Duodenal mucosa (tissue), 2 donors: ENCODE measurements around the gene CCDC85C.

ENCODE experiments used
- H3K27ac ChIP-seq: one replicate; pipeline ENCODE4 v1.7.0; 2013; ENCODE audit warnings: low read depth, low read length
- H3K27me3 ChIP-seq, 2 donors: one replicate each; pipeline ENCODE4 v1.7.0; 2013; ENCODE audit warnings: low read length in 2 of 2, control low read depth in 1 of 2; ENCODE audit not compliant: insufficient read depth in 2 of 2, control insufficient read depth in 1 of 2
- H3K36me3 ChIP-seq, 2 donors: one replicate each; pipeline ENCODE4 v1.7.0; 2013; ENCODE audit warnings: low read length in 2 of 2, control low read depth in 1 of 2; ENCODE audit not compliant: insufficient read depth in 2 of 2, control insufficient read depth in 1 of 2
- H3K4me1 ChIP-seq, 2 donors: one replicate each; pipeline ENCODE4 v1.7.0; 2013; ENCODE audit warnings: low read length in 2 of 2, control low read depth in 1 of 2; ENCODE audit not compliant: insufficient read depth in 2 of 2, control insufficient read depth in 1 of 2
- H3K4me3 ChIP-seq, 2 donors: one replicate each; pipeline ENCODE4 v1.7.0; 2013; ENCODE audit warnings: low read length in 2 of 2, low read depth in 1 of 2
- H3K9ac ChIP-seq, 2 donors: one replicate each; pipeline ENCODE4 v1.7.0; 2013; ENCODE audit warnings: low read length in 2 of 2, low read depth in 1 of 2
- H3K9me3 ChIP-seq, 2 donors: one replicate each; pipeline ENCODE4 v1.7.0; 2013; ENCODE audit warnings: low read length in 2 of 2, control low read depth in 1 of 2; ENCODE audit not compliant: control insufficient read depth in 1 of 2

The CCDC85C gene

DNA sequence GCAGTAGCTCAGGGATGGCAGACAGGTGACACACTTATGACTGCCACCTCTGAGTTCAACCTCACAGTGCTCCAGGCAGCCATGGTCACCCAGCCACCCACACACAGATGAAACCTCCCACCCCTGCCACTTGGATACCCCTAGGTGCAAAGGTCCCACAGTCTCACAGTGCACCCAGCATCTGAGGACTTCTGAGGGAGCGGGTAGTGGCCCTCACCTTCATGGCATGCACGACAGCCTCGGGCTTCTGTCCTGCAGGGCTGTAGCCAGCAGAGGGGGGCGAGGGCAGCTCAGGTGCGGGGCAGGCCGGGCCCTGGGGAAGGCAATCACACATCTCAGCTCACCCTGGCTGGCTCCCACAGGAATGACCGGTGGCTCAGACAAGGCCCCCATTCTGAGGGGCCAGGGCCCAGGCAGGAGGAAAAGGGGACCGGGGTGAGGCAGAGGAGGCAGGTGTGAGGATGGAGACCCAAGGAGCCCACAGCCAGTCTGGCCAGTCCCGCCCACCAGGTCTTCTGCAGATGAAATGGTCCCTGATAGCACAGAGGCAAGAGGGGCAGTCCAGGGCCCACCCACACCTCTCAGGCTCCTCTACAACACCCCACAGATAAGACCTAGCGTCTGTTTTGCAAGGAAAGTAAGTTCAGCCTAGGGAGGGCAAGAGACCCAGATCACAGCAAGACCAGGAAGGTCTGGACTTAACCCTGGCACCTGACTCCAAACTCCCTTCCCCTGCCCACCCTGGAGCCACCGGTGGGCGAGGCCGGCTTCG, 87.0 kb downstream of the CCDC85C start:
- H3K4me1 ChIP-seq = no peaks in the 10 kb centered on the region
- H3K4me3 ChIP-seq = no peak overlapping the region
- H3K27me3 ChIP-seq = no peaks in the 10 kb centered on the region
- H3K9ac ChIP-seq = no peak overlapping the region
- no peak overlapping the region for H3K27ac ChIP-seq
- peaks cover 16 to 31% of the 10 kb centered on the region in 2 donors for H3K36me3 ChIP-seq
- no peaks in the 10 kb centered on the region for H3K9me3 ChIP-seq

DNA sequence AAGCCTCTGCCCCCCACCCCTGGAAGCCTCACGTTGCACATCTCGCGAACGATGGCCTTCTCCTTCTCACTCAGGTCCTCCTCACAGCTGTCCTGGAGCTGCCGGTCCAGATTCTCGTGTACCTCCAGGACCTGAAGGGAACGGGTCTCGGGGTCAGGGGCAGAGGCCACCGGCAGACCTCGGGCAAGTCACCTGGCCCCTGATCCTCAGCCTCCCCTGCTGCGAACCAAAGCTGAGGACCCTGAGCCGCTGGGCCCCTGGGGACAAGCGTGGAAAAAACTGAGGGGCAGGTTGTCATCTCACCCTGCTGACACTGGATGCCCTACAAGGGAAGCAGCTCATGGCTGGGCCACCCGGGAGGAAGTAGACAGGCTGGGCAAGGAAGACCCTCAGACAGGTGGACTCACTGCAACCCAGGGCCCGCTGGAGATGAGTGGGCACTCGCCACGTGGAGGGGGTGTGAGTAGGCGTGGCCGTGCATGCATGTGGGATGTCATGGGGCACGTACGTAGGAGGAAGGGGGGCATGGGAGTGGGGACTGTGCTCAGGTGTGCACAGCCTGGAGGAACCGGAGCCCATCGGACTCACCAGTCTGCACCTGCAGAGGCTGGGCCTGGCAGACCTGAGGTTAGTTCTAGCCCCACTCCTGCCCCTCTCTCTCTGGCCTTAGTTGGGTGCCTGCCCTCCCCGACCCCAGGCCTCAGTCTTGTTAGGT, 87.7 kb downstream of the CCDC85C start:
- H3K27me3 ChIP-seq = no peaks in the 10 kb centered on the region
- H3K9me3 ChIP-seq = no peaks in the 10 kb centered on the region
- no peak overlapping the region for H3K4me3 ChIP-seq
- no peak overlapping the region for H3K27ac ChIP-seq
- H3K4me1 ChIP-seq = no peaks in the 10 kb centered on the region
- peaks cover 19 to 37% of the 10 kb centered on the region in 2 donors for H3K36me3 ChIP-seq
- no peak overlapping the region for H3K9ac ChIP-seq

DNA sequence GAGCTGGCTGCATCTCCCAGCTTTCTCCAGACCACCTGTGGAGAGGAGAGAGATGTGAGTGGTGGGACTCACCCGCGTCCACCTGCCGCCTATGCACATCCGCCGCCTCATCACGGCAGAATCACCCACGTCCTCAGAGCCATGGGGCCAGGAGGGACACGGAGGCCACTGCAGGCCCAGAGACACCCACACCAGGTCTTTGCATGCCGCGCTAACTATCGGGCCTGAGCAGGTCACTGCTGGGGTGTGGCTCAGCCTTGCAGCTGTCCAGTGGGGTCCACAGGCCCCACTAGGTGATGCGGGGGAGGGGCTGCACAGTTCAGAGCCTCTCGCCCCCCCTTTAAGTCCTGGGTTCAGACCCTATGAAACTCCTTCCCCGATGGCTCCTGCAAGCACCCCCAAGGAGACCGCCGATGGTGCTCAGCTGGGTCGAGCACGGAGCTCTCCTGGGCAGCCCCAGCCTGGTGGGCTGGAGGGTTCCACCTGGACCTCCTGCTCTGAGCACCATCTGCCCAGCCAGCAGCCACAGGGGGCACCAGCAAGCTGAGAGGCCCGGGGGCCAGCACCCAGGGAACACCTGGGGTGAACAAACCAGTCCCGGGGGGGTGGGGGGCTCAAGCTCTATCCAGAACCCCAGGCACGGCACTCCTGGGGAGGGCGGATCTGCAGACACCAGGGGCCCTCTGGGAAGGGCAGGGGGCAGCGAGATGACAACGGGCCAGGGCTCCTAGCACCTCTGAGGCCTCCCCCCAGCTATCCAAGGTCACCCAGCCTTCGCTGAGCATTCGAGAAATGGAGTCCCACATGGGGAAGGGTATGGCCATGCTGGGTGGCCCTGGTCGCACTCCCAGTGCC, 88.5 kb downstream of the CCDC85C start:
- Histone ChIP-seq H3K9me3 (no peaks in the 10 kb centered on the region), H3K27ac (no peak overlapping the region), H3K36me3 (peaks cover 20 to 44% of the 10 kb centered on the region in 2 donors)

DNA sequence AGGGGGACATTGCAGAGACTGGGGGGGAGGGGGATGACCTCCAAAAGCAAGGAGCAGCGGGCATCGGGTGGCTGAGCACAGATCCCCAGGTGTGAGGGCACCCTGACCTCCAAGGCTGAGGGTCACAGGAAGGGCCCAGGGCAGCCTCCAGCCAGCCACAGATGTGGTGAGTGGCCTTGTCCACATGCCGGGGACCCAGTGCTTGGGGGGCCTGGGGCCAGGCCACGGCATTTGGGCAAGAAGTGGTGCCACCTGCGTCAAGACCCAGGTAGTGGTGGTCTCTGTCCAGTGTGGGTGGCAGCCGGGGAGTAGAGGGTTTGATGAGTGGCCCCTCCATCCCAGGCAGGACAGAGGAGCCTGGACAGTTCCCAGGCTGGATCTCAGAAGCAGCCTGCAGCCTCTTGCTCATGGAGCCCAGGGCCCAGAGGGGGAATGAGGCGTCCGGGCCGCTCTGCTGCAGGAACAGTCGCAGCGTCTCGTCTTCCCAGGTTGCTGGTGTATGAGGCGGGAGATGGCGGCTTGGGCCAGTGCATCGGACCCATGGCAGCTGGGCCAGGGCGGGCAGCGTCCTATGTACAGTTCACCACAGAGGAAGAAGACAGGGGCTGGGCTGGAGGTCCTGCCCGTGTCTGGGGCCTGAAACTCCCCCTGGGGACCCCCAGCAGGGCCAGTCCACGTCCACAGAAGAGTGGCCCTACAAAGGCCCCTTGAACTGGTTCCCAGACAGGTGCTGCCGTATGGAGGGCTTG, 89.3 kb downstream of the CCDC85C start:
- no peak overlapping the region for H3K4me3 ChIP-seq
- H3K9ac ChIP-seq = no peak overlapping the region
- H3K27ac ChIP-seq = no peak overlapping the region
- no peaks in the 10 kb centered on the region for H3K9me3 ChIP-seq
- H3K4me1 ChIP-seq = no peaks in the 10 kb centered on the region
- H3K36me3 ChIP-seq = peaks cover 21 to 46% of the 10 kb centered on the region in 2 donors
- no peaks in the 10 kb centered on the region for H3K27me3 ChIP-seq

More for the DNA sequence above, 88.5 kb downstream of the CCDC85C start:
- Histone ChIP-seq H3K9ac (no peak overlapping the region), H3K4me3 (no peak overlapping the region), H3K27me3 (no peaks in the 10 kb centered on the region), H3K4me1 (no peaks in the 10 kb centered on the region)

DNA sequence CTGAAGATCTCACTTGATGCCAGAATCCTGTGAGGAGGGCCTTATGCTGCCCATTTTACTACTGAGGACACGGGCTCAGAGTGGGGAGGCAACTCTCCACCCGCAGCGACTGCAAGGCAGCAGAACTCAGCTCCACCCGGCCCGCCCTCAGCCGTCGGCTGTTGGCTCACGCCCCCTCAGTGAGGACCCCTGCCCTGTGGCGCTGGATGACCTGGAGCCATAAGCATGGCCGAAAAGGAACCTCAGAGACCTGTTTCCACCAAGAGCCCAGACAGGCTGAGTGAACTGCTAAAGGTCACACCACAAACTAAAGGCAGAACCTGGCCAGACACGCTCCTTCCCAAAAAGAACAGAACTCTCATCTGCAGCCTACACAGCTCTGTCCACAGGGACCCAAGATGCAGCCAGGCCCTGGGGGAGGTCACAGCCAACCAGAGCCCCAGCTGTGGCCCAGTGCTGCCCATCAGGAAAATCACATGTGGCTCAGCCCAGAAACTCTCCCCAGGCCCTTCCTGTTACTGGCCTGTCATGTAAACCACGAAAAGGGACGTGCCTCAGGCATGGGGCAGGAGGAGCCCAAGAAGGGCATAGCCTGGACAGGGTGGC, 90.0 kb downstream of the CCDC85C start:
- Histone ChIP-seq H3K9me3 (no peaks in the 10 kb centered on the region), H3K36me3 (peaks cover 27 to 53% of the 10 kb centered on the region in 2 donors), H3K9ac (no peak overlapping the region), H3K27ac (no peak overlapping the region), H3K4me1 (no peaks in the 10 kb centered on the region), H3K4me3 (no peak overlapping the region), H3K27me3 (no peaks in the 10 kb centered on the region)

DNA sequence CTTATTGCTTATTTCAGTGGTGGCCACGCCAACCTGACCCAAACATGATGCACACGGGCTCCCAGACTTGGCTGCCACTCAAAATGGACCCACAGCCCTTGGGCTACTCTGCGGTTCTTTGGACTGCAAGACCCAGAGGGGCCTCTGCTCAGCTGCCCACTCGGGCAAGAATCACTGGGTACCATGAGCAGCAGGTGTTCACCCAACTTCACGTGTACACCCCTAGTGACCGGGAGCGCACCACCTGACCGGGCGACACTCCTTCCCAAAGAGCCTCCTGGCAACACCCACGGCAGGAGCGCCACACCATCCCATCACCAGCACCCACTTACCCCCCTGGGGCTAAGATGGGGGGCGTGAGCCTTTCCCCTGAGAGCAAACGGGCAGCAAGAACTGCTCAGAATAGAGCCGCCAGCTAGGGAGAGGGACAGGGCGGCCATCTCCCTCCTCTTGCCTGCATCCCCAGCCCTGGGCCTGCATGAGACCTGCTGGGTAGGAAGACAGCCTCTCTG, 90.8 kb downstream of the CCDC85C start:
- Histone ChIP-seq H3K4me3 (no peak overlapping the region), H3K4me1 (no peaks in the 10 kb centered on the region), H3K27ac (no peak overlapping the region), H3K9me3 (no peaks in the 10 kb centered on the region), H3K9ac (no peak overlapping the region), H3K36me3 (peaks cover 35 to 61% of the 10 kb centered on the region in 2 donors), H3K27me3 (no peaks in the 10 kb centered on the region)

DNA sequence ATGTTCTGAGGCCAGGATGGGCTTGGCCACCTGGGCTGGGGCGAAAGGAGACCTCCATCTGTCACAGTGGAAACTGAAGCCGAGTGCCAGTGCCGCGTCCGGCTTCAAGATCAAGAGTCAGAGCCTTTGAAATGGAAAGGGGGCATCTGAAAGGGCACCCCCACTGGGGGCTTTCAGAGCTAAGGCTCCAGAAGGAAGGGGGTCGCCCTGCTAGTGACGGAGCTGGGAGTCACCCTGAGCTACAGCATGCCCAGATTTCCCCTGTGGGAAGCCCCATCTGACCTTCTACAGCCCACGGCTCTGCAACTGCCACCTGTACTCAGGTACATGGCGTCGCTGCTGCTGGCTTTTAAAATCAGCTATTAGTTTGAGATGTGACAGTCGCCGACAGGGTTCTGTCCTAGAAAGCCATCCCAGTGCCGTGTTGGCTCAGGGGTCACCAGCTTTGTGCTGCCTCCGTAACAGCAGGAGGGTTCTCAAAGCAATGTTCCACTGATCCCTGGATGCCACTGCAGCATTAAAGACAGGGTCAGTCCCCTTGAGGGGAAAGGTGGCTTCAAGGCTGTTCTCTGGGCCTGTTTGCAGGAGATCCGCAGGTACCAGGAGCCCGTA, 91.3 kb downstream of the CCDC85C start:
- Histone ChIP-seq H3K27me3 (no peaks in the 10 kb centered on the region), H3K9ac (no peak overlapping the region), H3K4me1 (no peaks in the 10 kb centered on the region), H3K9me3 (no peaks in the 10 kb centered on the region), H3K36me3 (peaks cover 41 to 67% of the 10 kb centered on the region in 2 donors), H3K4me3 (no peak overlapping the region), H3K27ac (no peak overlapping the region)

DNA sequence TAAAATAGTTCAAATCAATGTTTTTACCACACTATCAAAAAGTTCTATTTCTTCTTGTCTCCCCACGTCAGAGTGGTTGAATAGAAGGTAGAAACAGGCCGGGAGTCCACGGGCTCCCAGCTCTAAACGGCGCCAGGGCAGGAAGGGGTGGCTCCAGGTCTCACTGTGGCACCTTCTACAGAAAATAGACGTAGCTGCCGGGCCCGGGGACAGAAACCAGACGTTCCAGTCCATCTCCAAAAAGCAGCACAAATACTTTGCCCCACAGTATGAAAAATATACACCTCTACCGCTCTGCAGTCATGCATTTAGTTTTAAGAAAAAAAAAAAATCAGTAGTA, 91.9 kb downstream of the CCDC85C start:
- Histone ChIP-seq H3K27ac (no peak overlapping the region), H3K36me3 (peaks cover 45 to 73% of the 10 kb centered on the region in 2 donors), H3K9ac (no peak overlapping the region), H3K4me1 (no peaks in the 10 kb centered on the region), H3K27me3 (no peaks in the 10 kb centered on the region), H3K9me3 (no peaks in the 10 kb centered on the region), H3K4me3 (no peak overlapping the region)
